Measurements from ENCODE around the gene OR52A1. TPM values are rescaled to one million over a fixed set of nuclear protein-coding genes. Genes with fewer than 3 reads are reported as not detected.
"Not testable (repeated sequence)": the region's sequence is repeated elsewhere in the genome, so short reads cannot be mapped to it uniquely, and the experiment has no call there.

The OR52A1 gene
- total RNA-seq, 6 experiments from 2014 or later = 0.04 TPM; not detected in 5

- no peak overlapping the region for H3K27ac ChIP-seq
- no peaks in the 10 kb centered on the region for H3K36me3 ChIP-seq
- H3K4me3 ChIP-seq = no peak overlapping the region
- TF ChIP-seq POLR2A (IDR thresholded peaks at IDR 0.05) = no peak
- TF ChIP-seq CTCF (IDR thresholded peaks at IDR 0.05) = no peak
- peaks cover 0 to 2% (median 0%) of the 10 kb centered on the region in 4 donors for H3K9me3 ChIP-seq
- ATAC-seq = no peak
- WGBS (ENCODE audit: insufficient coverage, low coverage, low lambda C conversion rate, missing lambda C conversion rate) = 61% methylated on average over 9 of the region's 10 CpGs
- no peak for DNase-seq
- intact Hi-C loops (cut with DNase I) = no loop called here
- H3K4me1 ChIP-seq = no peaks in the 10 kb centered on the region
- H3K27me3 ChIP-seq = no peaks in the 10 kb centered on the region
Measured at GRCh38 chr11:5178046-5178837, 23.7 kb upstream of the OR52A1 start.

- H3K27me3 ChIP-seq = no peaks in the 10 kb centered on the region
- H3K4me3 ChIP-seq = no peak overlapping the region
- no peaks in the 10 kb centered on the region for H3K4me1 ChIP-seq
- WGBS (ENCODE audit: insufficient coverage, low coverage, low lambda C conversion rate, missing lambda C conversion rate) = 75% methylated on average over 7 of the region's 7 CpGs
- no peak overlapping the region for H3K27ac ChIP-seq
- DNase-seq (no peak), ATAC-seq (no peak)
- H3K36me3 ChIP-seq = no peaks in the 10 kb centered on the region
- TF ChIP-seq CTCF (IDR thresholded peaks at IDR 0.05) = no peak
- no peak for TF ChIP-seq POLR2A (IDR thresholded peaks at IDR 0.05)
- peaks cover 0 to 2% (median 0%) of the 10 kb centered on the region in 4 donors for H3K9me3 ChIP-seq
- intact Hi-C loops (cut with DNase I) = no loop called here
Measured at GRCh38 chr11:5174934-5175333, 20.4 kb upstream of the OR52A1 start.

GRCh38 chr11:5171856-5172255 is 17.3 kb upstream of the OR52A1 start:
- DNase-seq (no peak), ATAC-seq (no peak)
- Histone ChIP-seq H3K4me3 (no peak overlapping the region), H3K4me1 (no peaks in the 10 kb centered on the region), H3K27ac (no peak overlapping the region), H3K36me3 (no peaks in the 10 kb centered on the region), H3K9me3 (peaks cover 0 to 2% (median 0%) of the 10 kb centered on the region in 4 donors), H3K27me3 (no peaks in the 10 kb centered on the region)
- no peak for TF ChIP-seq POLR2A (IDR thresholded peaks at IDR 0.05)
- no peak for TF ChIP-seq CTCF (IDR thresholded peaks at IDR 0.05)
- WGBS (ENCODE audit: insufficient coverage, low coverage, low lambda C conversion rate, missing lambda C conversion rate) = 37% methylated on average over 2 of the region's 2 CpGs
- intact Hi-C loops (cut with DNase I) = no loop called here

- DNase-seq; H3K4me3 ChIP-seq; ATAC-seq; H3K27ac ChIP-seq; H3K27me3 ChIP-seq; H3K4me1 ChIP-seq; H3K36me3 ChIP-seq; H3K9me3 ChIP-seq; intact Hi-C loops (cut with DNase I): not testable (repeated sequence)
Measured at GRCh38 chr11:5165898-5166297, 11.3 kb upstream of the OR52A1 start.

- H3K27me3 ChIP-seq; H3K4me1 ChIP-seq; DNase-seq; H3K4me3 ChIP-seq; H3K27ac ChIP-seq; H3K9me3 ChIP-seq; intact Hi-C loops (cut with DNase I); H3K36me3 ChIP-seq; ATAC-seq: not testable (repeated sequence)
- 53% methylated on average over 5 of the region's 6 CpGs for WGBS (ENCODE audit: insufficient coverage, low coverage, low lambda C conversion rate, missing lambda C conversion rate)
Measured at GRCh38 chr11:5164807-5165206, 10.2 kb upstream of the OR52A1 start.

- H3K27ac ChIP-seq; H3K9me3 ChIP-seq; H3K27me3 ChIP-seq; intact Hi-C loops (cut with DNase I); H3K4me1 ChIP-seq; H3K36me3 ChIP-seq; DNase-seq; H3K4me3 ChIP-seq; ATAC-seq: not testable (repeated sequence)
- 57% methylated on average over 1 of the region's 1 CpG for WGBS (ENCODE audit: insufficient coverage, low coverage, low lambda C conversion rate, missing lambda C conversion rate)
Measured at GRCh38 chr11:5161045-5161444, 6.5 kb upstream of the OR52A1 start.

- H3K27me3 ChIP-seq; ATAC-seq; H3K36me3 ChIP-seq; H3K4me1 ChIP-seq; H3K27ac ChIP-seq; intact Hi-C loops (cut with DNase I); H3K4me3 ChIP-seq; H3K9me3 ChIP-seq; DNase-seq: not testable (repeated sequence)
- 94% methylated on average over 4 of the region's 4 CpGs for WGBS (ENCODE audit: insufficient coverage, low coverage, low lambda C conversion rate, missing lambda C conversion rate)
Measured at GRCh38 chr11:5160217-5160616, 5.7 kb upstream of the OR52A1 start.
